GM21526 (cell line): Measurements from ENCODE around the gene SMYD1.

Source experiments
- ATAC-seq: cut with Tn5 transposase; IDR thresholded peaks from one replicate; pipeline ENCODE4 v1.9.1; 2021; ENCODE audit warnings: moderate library complexity; ENCODE audit not compliant: unreplicated experiment, low FRiP score

The SMYD1 gene

GRCh38 chr2:88121678-88122077 lies 54.1 kb downstream of the SMYD1 start:
- ATAC-seq: no peak

GRCh38 chr2:88122141-88122884 lies 54.7 kb downstream of the SMYD1 start:
- ATAC-seq: no peak

- no peak for ATAC-seq
Measured at GRCh38 chr2:88123164-88123974, 55.7 kb downstream of the SMYD1 start.

- no peak for ATAC-seq
Measured at GRCh38 chr2:88123975-88124917, 56.6 kb downstream of the SMYD1 start.

- ATAC-seq: no peak
Measured at GRCh38 chr2:88125344-88125923, 57.8 kb downstream of the SMYD1 start.

GRCh38 chr2:88125924-88126771 lies 58.5 kb downstream of the SMYD1 start:
- no peak for ATAC-seq

- ATAC-seq: no peak
Measured at GRCh38 chr2:88126772-88127637, 59.4 kb downstream of the SMYD1 start.

GRCh38 chr2:88127638-88127887 lies 59.9 kb downstream of the SMYD1 start:
- ATAC-seq: no peak

GRCh38 chr2:88127888-88128653 lies 60.4 kb downstream of the SMYD1 start, which contains the start of gene FABP1:
TSS of gene FABP1 (minus strand) at chr2:88128062. CDS start at chr2:88128017, 45 bp downstream.
- no peak for ATAC-seq

GRCh38 chr2:88128654-88129312 lies 61.2 kb downstream of the SMYD1 start:
- ATAC-seq: no peak

GRCh38 chr2:88129313-88129959 lies 61.8 kb downstream of the SMYD1 start:
- ATAC-seq: no peak

GRCh38 chr2:88131201-88131998 lies 63.8 kb downstream of the SMYD1 start:
- ATAC-seq: no peak

- no peak for ATAC-seq
Measured at GRCh38 chr2:88131999-88132368, 64.4 kb downstream of the SMYD1 start.

GRCh38 chr2:88133875-88134274 lies 66.2 kb downstream of the SMYD1 start:
- ATAC-seq: no peak

GRCh38 chr2:88136817-88137216 lies 69.2 kb downstream of the SMYD1 start:
- ATAC-seq: no peak

GRCh38 chr2:88137833-88138232 lies 70.2 kb downstream of the SMYD1 start:
- no peak for ATAC-seq
